Natural killer cell treated with Interleukin-12 subunit alpha and Interleukin-12 subunit beta and Interleukin-15 and Interleukin-18, amount 100 ng/mL, for 72 hours (primary cell): Measurements from ENCODE around the gene NFATC1. TPM values are rescaled to one million over a fixed set of nuclear protein-coding genes. Genes with fewer than 3 reads are reported as not detected.

Source experiments
- ATAC-seq, 2 donors: fragments of 150-1000 bp; cut with Tn5 transposase in 1 of 2; sonication (Bioruptor Pico), chemical (Tn5 transposase) in 1 of 2; 2 replicates each; pipeline ENCODE4 v1.10.0; 2021
- DNase-seq: peaks from one replicate; pipeline ENCODE4 v3.0.0; 2022; ENCODE audit warnings: low spot score
- H3K27ac Mint-ChIP-seq, 2 donors: 1 replicate in 1 of 2; 2 replicates in 1 of 2; pipeline ENCODE4 v1.8.0; 2022; ENCODE audit warnings: mixed read lengths in 2 of 2, mild to moderate bottlenecking in 1 of 2, moderate library complexity in 1 of 2
- H3K27me3 Mint-ChIP-seq, 2 donors: 1 replicate in 1 of 2; 2 replicates in 1 of 2; pipeline ENCODE4 v1.8.0; 2022; ENCODE audit warnings: mixed read lengths in 2 of 2
- H3K36me3 Mint-ChIP-seq: one replicate; pipeline ENCODE4 v1.8.0; 2022; ENCODE audit warnings: mixed read lengths
- H3K4me1 Mint-ChIP-seq, 2 donors: 1 replicate in 1 of 2; 2 replicates in 1 of 2; pipeline ENCODE4 v1.8.0; 2022; ENCODE audit warnings: low read depth in 2 of 2, mixed read lengths in 2 of 2, mild to moderate bottlenecking in 1 of 2
- H3K4me3 Mint-ChIP-seq: one replicate; pipeline ENCODE4 v1.8.0; 2022; ENCODE audit warnings: mixed read lengths
- H3K9me3 Mint-ChIP-seq: 2 replicates; pipeline ENCODE4 v1.8.0; 2022; ENCODE audit warnings: mixed read lengths
- total RNA-seq, 2 donors: library from RNA; stranded (reverse); gene quantifications; one replicate each; pipeline ENCODE4 v1.2.3, GENCODE V29; 2022

The NFATC1 gene
- total RNA-seq, 2 donors from 2014 or later, result 22.3 to 34.4 TPM

GRCh38 chr18:79574938-79575525, 179.3 kb downstream of the NFATC1 start:
- H3K36me3 Mint-ChIP-seq, result no peaks in the 10 kb centered on the region
- DNase-seq, result peak; percentile 46
- peak in 1 of 2 donors; percentile 7 for ATAC-seq
- no peaks in the 10 kb centered on the region for H3K9me3 Mint-ChIP-seq
- no peak overlapping the region for H3K4me3 Mint-ChIP-seq
- no peak overlapping the region for H3K27ac Mint-ChIP-seq
- H3K4me1 Mint-ChIP-seq, result no peaks in the 10 kb centered on the region
- no peaks in the 10 kb centered on the region for H3K27me3 Mint-ChIP-seq

GRCh38 chr18:79575891-79576685, 180.4 kb downstream of the NFATC1 start:
- H3K4me1 Mint-ChIP-seq, result no peaks in the 10 kb centered on the region
- peak; percentile 47 for DNase-seq
- H3K27ac Mint-ChIP-seq, result no peak overlapping the region
- H3K27me3 Mint-ChIP-seq, result no peaks in the 10 kb centered on the region
- H3K9me3 Mint-ChIP-seq, result no peaks in the 10 kb centered on the region
- ATAC-seq, result no peak
- H3K36me3 Mint-ChIP-seq, result no peaks in the 10 kb centered on the region
- H3K4me3 Mint-ChIP-seq, result no peak overlapping the region

GRCh38 chr18:79576686-79577351, 181.1 kb downstream of the NFATC1 start:
- Mint-ChIP-seq H3K27me3 (no peaks in the 10 kb centered on the region), H3K9me3 (no peaks in the 10 kb centered on the region), H3K4me1 (no peaks in the 10 kb centered on the region), H3K27ac (no peak overlapping the region), H3K36me3 (no peaks in the 10 kb centered on the region), H3K4me3 (no peak overlapping the region)
- DNase-seq, result peak; percentile 22
- ATAC-seq, result no peak

GRCh38 chr18:79577451-79578395, 182.0 kb downstream of the NFATC1 start:
- no peaks in the 10 kb centered on the region for H3K4me1 Mint-ChIP-seq
- no peaks in the 10 kb centered on the region for H3K27me3 Mint-ChIP-seq
- no peak overlapping the region for H3K27ac Mint-ChIP-seq
- H3K36me3 Mint-ChIP-seq, result no peaks in the 10 kb centered on the region
- no peak overlapping the region for H3K4me3 Mint-ChIP-seq
- DNase-seq (peak; percentile 58), ATAC-seq (no peak)
- H3K9me3 Mint-ChIP-seq, result no peaks in the 10 kb centered on the region

- no peaks in the 10 kb centered on the region for H3K9me3 Mint-ChIP-seq
- H3K4me1 Mint-ChIP-seq, result no peaks in the 10 kb centered on the region
- H3K27me3 Mint-ChIP-seq, result no peaks in the 10 kb centered on the region
- DNase-seq (peak; percentile 59), ATAC-seq (no peak)
- H3K27ac Mint-ChIP-seq, result no peak overlapping the region
- no peaks in the 10 kb centered on the region for H3K36me3 Mint-ChIP-seq
- no peak overlapping the region for H3K4me3 Mint-ChIP-seq
Observed at GRCh38 chr18:79578396-79579260, 182.9 kb downstream of the NFATC1 start.
